Ishikawa (cell line): Measurements from ENCODE around the gene OGFOD2.

Experiments used
- CEBPB ChIP-seq: IDR thresholded peaks from 2 replicates; pipeline ENCODE4 v1.6.1; 2012
- CREB1 ChIP-seq: IDR thresholded peaks from 2 replicates; pipeline ENCODE4 v1.6.1; 2012; ENCODE audit warnings: low read depth
- EGR1 ChIP-seq: IDR thresholded peaks from 2 replicates; pipeline ENCODE4 v1.6.1; 2012
- EP300 ChIP-seq: IDR thresholded peaks from 2 replicates; pipeline ENCODE4 v1.6.1; 2012; ENCODE audit warnings: borderline replicate concordance
- FOXM1 ChIP-seq: IDR thresholded peaks from 2 replicates; pipeline ENCODE4 v1.6.1; 2012; ENCODE audit warnings: low read depth, borderline replicate concordance
- NFIC ChIP-seq: IDR thresholded peaks from 2 replicates; pipeline ENCODE4 v1.6.1; 2012
- RAD21 ChIP-seq: IDR thresholded peaks from 2 replicates; pipeline ENCODE4 v1.6.1; 2012; ENCODE audit warnings: low read depth
- TAF1 ChIP-seq: IDR thresholded peaks from 2 replicates; pipeline ENCODE4 v1.6.1; 2012; ENCODE audit warnings: low read depth, mild to moderate bottlenecking
- YY1 ChIP-seq: IDR thresholded peaks from 2 replicates; pipeline ENCODE4 v1.6.1; 2012; ENCODE audit warnings: low read depth
- ZBTB7A ChIP-seq: IDR thresholded peaks from 2 replicates; pipeline ENCODE4 v1.6.1; 2012; ENCODE audit warnings: low read depth
- TF ChIP-seq, protein P1 (sequence below): IDR thresholded peaks from 2 replicates; pipeline ENCODE4 v1.6.1; 2012
- TF ChIP-seq, protein P2 (sequence below): IDR thresholded peaks from 2 replicates; pipeline ENCODE4 v1.6.1; 2012
- TF ChIP-seq, protein P3 (sequence below): IDR thresholded peaks from 2 replicates; pipeline ENCODE4 v1.6.1; 2012; ENCODE audit warnings: low read depth, mild to moderate bottlenecking

DNA sequence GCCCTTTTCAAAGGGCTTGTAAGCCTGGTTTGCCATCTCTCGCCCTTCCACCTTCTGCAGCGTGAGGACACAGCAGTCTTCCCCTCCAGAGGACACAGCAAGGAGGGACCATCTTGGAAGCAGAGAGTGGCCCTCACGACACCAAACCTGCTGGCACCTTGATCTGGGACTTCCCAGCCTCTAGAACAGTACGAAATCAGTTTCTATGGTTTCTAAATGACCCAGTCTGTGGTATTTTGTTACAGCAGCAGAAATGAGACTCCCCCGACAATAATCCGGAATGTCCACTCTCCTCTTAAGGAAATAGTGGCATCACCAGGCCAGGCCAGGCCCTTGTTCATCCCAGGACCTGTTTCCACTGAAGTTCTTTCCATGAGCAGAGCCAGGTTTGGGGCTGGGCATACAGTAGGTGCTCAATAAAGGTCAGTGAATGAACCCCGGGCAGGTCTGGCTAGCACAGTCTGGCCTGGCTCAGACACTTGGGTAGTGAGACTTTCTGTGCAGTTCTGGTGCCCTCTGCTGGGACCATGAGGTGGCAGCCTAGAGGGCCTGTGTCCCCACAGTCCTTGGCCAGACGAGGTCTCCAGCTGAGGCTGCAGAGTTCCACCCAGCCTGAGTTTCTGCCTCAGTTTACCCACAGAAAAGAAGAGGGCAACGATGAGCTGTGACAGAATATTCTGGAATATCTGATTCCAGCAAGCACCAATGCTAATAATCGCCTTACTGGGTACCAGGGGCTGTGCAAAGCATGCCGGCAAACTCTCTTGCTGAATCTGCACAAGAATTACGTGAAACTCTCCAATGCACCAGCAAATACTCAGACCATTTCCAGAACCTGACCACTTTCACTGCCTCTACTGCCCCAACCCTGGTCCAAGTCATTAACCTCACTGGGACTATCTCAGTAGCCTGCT is 22.8 kb upstream of the OGFOD2 start:
- TF ChIP-seq RAD21: peak; percentile 97
- no peak for TF ChIP-seq TAF1
- TF ChIP-seq YY1: no peak
- no peak for TF ChIP-seq FOXM1
- TF ChIP-seq CREB1: no peak
- TF ChIP-seq, protein P1, sequence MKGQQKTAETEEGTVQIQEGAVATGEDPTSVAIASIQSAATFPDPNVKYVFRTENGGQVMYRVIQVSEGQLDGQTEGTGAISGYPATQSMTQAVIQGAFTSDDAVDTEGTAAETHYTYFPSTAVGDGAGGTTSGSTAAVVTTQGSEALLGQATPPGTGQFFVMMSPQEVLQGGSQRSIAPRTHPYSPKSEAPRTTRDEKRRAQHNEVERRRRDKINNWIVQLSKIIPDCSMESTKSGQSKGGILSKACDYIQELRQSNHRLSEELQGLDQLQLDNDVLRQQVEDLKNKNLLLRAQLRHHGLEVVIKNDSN: no peak
- TF ChIP-seq, protein P2, sequence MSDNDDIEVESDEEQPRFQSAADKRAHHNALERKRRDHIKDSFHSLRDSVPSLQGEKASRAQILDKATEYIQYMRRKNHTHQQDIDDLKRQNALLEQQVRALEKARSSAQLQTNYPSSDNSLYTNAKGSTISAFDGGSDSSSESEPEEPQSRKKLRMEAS: no peak
- TF ChIP-seq EP300: no peak
- TF ChIP-seq EGR1: no peak
- TF ChIP-seq CEBPB: no peak
- TF ChIP-seq, protein P3, sequence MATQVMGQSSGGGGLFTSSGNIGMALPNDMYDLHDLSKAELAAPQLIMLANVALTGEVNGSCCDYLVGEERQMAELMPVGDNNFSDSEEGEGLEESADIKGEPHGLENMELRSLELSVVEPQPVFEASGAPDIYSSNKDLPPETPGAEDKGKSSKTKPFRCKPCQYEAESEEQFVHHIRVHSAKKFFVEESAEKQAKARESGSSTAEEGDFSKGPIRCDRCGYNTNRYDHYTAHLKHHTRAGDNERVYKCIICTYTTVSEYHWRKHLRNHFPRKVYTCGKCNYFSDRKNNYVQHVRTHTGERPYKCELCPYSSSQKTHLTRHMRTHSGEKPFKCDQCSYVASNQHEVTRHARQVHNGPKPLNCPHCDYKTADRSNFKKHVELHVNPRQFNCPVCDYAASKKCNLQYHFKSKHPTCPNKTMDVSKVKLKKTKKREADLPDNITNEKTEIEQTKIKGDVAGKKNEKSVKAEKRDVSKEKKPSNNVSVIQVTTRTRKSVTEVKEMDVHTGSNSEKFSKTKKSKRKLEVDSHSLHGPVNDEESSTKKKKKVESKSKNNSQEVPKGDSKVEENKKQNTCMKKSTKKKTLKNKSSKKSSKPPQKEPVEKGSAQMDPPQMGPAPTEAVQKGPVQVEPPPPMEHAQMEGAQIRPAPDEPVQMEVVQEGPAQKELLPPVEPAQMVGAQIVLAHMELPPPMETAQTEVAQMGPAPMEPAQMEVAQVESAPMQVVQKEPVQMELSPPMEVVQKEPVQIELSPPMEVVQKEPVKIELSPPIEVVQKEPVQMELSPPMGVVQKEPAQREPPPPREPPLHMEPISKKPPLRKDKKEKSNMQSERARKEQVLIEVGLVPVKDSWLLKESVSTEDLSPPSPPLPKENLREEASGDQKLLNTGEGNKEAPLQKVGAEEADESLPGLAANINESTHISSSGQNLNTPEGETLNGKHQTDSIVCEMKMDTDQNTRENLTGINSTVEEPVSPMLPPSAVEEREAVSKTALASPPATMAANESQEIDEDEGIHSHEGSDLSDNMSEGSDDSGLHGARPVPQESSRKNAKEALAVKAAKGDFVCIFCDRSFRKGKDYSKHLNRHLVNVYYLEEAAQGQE: no peak
- TF ChIP-seq ZBTB7A: no peak
- no peak for TF ChIP-seq NFIC
